HepG2 (cell line): ENCODE measurements around the gene ASB4. TPM values are rescaled to one million over a fixed set of nuclear protein-coding genes. Genes with fewer than 3 reads are reported as not detected.

ENCODE experiments used
- ATAC-seq: fragments of 200-7000 bp; cut with Tn5 transposase; 3 replicates; pipeline ENCODE4 v1.9.1; 2020; ENCODE audit warnings: mild to moderate bottlenecking, moderate library complexity
- BruUV-seq: library from RNA; stranded (reverse); fragments of 400-500 nt; replicated peaks from 2 replicates; lab custom pipeline; 2021; lab: Mats Ljungman, UMichigan
- CTCF ChIA-PET: fragments of 300-600 bp; formaldehyde crosslinking; extraction: SDS; loops from one replicate; lab custom pipeline; 2021; ENCODE audit warnings: low total read pairs, inconsistent platforms, low intra/inter-chr PET ratio; lab: Yijun Ruan, JAX
- POLR2A ChIA-PET: fragments of 350-600 bp; sonication (Branson Sonifier 250); formaldehyde crosslinking; loops from one replicate; lab custom pipeline; 2020; ENCODE audit warnings: antibody characterized with exemption, inconsistent platforms; lab: Yijun Ruan, JAX
- DNase-seq: peaks from one replicate; pipeline ENCODE4 v3.0.0-alpha.2; 2015; ENCODE audit warnings: low spot score
- FAIRE-seq: peaks from 3 replicates; lab custom pipeline; 2011; peaks lifted over from hg19 to GRCh38; lab: Jason Lieb, UNC
- H2AFZ ChIP-seq: one replicate; pipeline ENCODE4 v1.6.1; 2011; ENCODE audit warnings: low read length, inconsistent platforms
- H3K27ac ChIP-seq: fragments of 300-600 bp; 3 replicates; pipeline ENCODE4 v1.8.0; 2011; ENCODE audit warnings: mixed run types, mild to moderate bottlenecking, mixed read lengths, low read length, inconsistent platforms; ENCODE audit not compliant: insufficient read depth; ENCODE audit errors: extremely low read length
- H3K27me3 ChIP-seq, 2 experiments: fragments of 200-600 bp in 1 of 2; 2 replicates in 1 of 2; 3 replicates in 1 of 2; pipeline versions ENCODE4 v1.6.0 to v1.8.0; 2011; ENCODE audit warnings: low read length in 2 of 2, mild to moderate bottlenecking in 2 of 2, moderate library complexity in 2 of 2, inconsistent platforms in 1 of 2; ENCODE audit not compliant: insufficient read depth in 2 of 2, control insufficient read depth in 1 of 2
- H3K36me3 ChIP-seq, 2 experiments: fragments of 200-600 bp in 1 of 2; replicated peaks in 1 of 2; 2 replicates in 1 of 2; 3 replicates in 1 of 2; pipeline versions ENCODE4 v1.5.1 to v1.8.0; 2011; ENCODE audit warnings: low read length in 2 of 2, inconsistent platforms in 1 of 2; ENCODE audit not compliant: insufficient read depth in 2 of 2, control insufficient read depth in 1 of 2
- H3K4me1 ChIP-seq: 2 replicates; pipeline ENCODE4 v1.5.1; 2012; ENCODE audit warnings: low read length, inconsistent platforms; ENCODE audit not compliant: insufficient read depth
- H3K4me2 ChIP-seq: 2 replicates; pipeline ENCODE4 v1.6.0; 2011; ENCODE audit warnings: low read depth, low read length, inconsistent platforms
- H3K4me3 ChIP-seq, 3 experiments: fragments of 200-600 bp in 1 of 3; sonication (generic), shearing (Covaris generic) in 1 of 3; replicated peaks in 1 of 3; 2 replicates each; pipeline ENCODE4 v1.5.1; 2011 to 2016; ENCODE audit warnings: low read length in 3 of 3, inconsistent platforms in 2 of 3, low read depth in 2 of 3, mild to moderate bottlenecking in 2 of 3, control low read depth in 1 of 3, mixed read lengths in 1 of 3; ENCODE audit not compliant: insufficient read depth in 1 of 3
- H3K79me2 ChIP-seq: one replicate; pipeline ENCODE4 v1.6.1; 2011; ENCODE audit warnings: low read length, inconsistent platforms; ENCODE audit not compliant: insufficient read depth
- H3K9ac ChIP-seq: 2 replicates; pipeline ENCODE4 v1.6.0; 2011; ENCODE audit warnings: mild to moderate bottlenecking, low read depth, low read length, inconsistent platforms; ENCODE audit not compliant: insufficient read depth
- H3K9me3 ChIP-seq: 2 replicates; pipeline ENCODE4 v1.5.1; 2012; ENCODE audit warnings: mild to moderate bottlenecking, low read length
- H4K20me1 ChIP-seq: 2 replicates; pipeline ENCODE4 v1.6.0; 2011; ENCODE audit warnings: inconsistent platforms, mild to moderate bottlenecking, low read length, moderate library complexity; ENCODE audit not compliant: insufficient read depth
- ATF7-NPFF ChIP-seq: sonication (generic); formaldehyde crosslinking; IDR thresholded peaks from 2 replicates; pipeline ENCODE4 v1.8.1; 2023; ENCODE audit warnings: mild to moderate bottlenecking, low read depth, missing genetic modification reagents, moderate library complexity
- HIC2 ChIP-seq: sonication (generic); formaldehyde crosslinking; IDR thresholded peaks from 2 replicates; pipeline ENCODE4 v1.9.0; 2022; ENCODE audit warnings: low read depth, missing genetic modification reagents
- KAT2B ChIP-seq: fragments of 150-350 bp; IDR thresholded peaks from 2 replicates; pipeline ENCODE4 v1.6.1; 2014; ENCODE audit warnings: low read depth, low read length, borderline replicate concordance
- PHF8 ChIP-seq: sonication (generic); formaldehyde crosslinking; IDR thresholded peaks from 2 replicates; pipeline ENCODE4 v1.5.0; 2020; ENCODE audit warnings: missing genetic modification reagents
- TOE1 ChIP-seq: sonication (generic); formaldehyde crosslinking; IDR thresholded peaks from 2 replicates; pipeline ENCODE4 v1.4.0; 2020; ENCODE audit warnings: mild to moderate bottlenecking, missing genetic modification reagents
- ZBTB21 ChIP-seq: sonication (generic); formaldehyde crosslinking; IDR thresholded peaks from 2 replicates; pipeline ENCODE4 v1.4.0; 2020; ENCODE audit warnings: missing genetic modification reagents
- ZNF142 ChIP-seq: sonication (generic); formaldehyde crosslinking; IDR thresholded peaks from 2 replicates; pipeline ENCODE4 v1.4.0; 2020; ENCODE audit warnings: missing genetic modification reagents
- ZNF224 ChIP-seq: sonication (generic); formaldehyde crosslinking; IDR thresholded peaks from 2 replicates; pipeline ENCODE4 v1.5.0; 2020; ENCODE audit warnings: mild to moderate bottlenecking, missing genetic modification reagents
- WGBS: methylation state at CpG from one replicate; pipeline ENCODE4 v1.1.6; 2017; ENCODE audit warnings: low lambda C conversion rate; 5-methylcytosine and 5-hydroxymethylcytosine counted together
- in situ Hi-C: cut with HindIII; loops from 2 replicates; pipeline ENCODE4 v1.10.0; 2017; ENCODE audit warnings: low pct_unique_long_range_greater_than_20kb; ENCODE audit not compliant: extremely low pct_ligation_motif_present
- intact Hi-C: fragments of 100-400 bp; cut with micrococcal nuclease; formaldehyde crosslinking; loops from one replicate; pipeline ENCODE4 v1.10.0; 2022; ENCODE audit not compliant: unreplicated experiment
- polyA plus RNA-seq, 8 experiments: library from polyadenylated mRNA; depleted of rRNA in 3 of 8; stranded (reverse) in 7 of 8; unstranded in 1 of 8; fragments of >200 nt; fragmentation: Illumina TruSeq in 4 of 8; extraction: Trizol in 4 of 8; gene quantifications; 2 replicates each; pipeline versions ENCODE4 v1.2.1 to v1.2.3, GENCODE V29; 2011 to 2016; ENCODE audit warnings: low read depth in 4 of 8, missing spikeins in 1 of 8, mixed read lengths in 1 of 8; ENCODE audit not compliant: insufficient read depth in 1 of 8
- total RNA-seq, 5 experiments: library from RNA; depleted of rRNA; stranded (reverse); fragments of >200 nt; fragmentation: Illumina TruSeq; extraction: Trizol; gene quantifications; 2 replicates each; pipeline ENCODE4 v1.2.3, GENCODE V29; 2016; ENCODE audit warnings: low read depth in 1 of 5

The ASB4 gene
- total and polyA plus RNA-seq, 2 of the 13 experiments (the other 11 are each of a cell fraction or from before 2014, with no cell fraction given): 1.1 to 4.0 TPM

- Histone ChIP-seq H3K9ac (no peak overlapping the region), H3K36me3 (no peaks in the 10 kb centered on the region), H3K79me2 (no peaks in the 10 kb centered on the region), H3K4me2 (no peak overlapping the region), H4K20me1 (no peaks in the 10 kb centered on the region), H3K4me3 (no peak overlapping the region; a peak in 1 of 6 replicates), H3K27me3 (no peaks in the 10 kb centered on the region), H3K27ac (peak overlapping the region; percentile 30)
- FAIRE-seq (no peak), DNase-seq (no peak), ATAC-seq (no peak)
- POLR2A ChIA-PET: interaction anchor here (1.3 to 1.7 kb wide), 3 partner anchors 30 to 39 kb away, joined by 3 to 7 read pairs (median 3); partner anchors contain the start of gene PON2
- BruUV-seq: no TSS peak
- CTCF ChIA-PET: no interaction called here
- in situ Hi-C loops: no loop called here
- TF ChIP-seq ZNF142 (CRISPR knock-in tag) (no peak), ZBTB21 (CRISPR knock-in tag) (no peak), HIC2 (CRISPR knock-in tag) (no peak), ZNF224 (no peak), TOE1 (CRISPR knock-in tag) (no peak), ATF7-NPFF (no peak), KAT2B (no peak), PHF8 (CRISPR knock-in tag) (no peak)
- TF ChIP-seq, all 625 proteins: peak for 0
- H3K4me1 ChIP-seq: peaks cover 35% of the 10 kb centered on the region
- H3K9me3 ChIP-seq: no peaks in the 10 kb centered on the region
- WGBS: 97% methylated on average over 3 of the region's 3 CpGs
- intact Hi-C loops: loop anchor here (2.0 kb wide), 1 partner anchor 30 kb away; no protein-coding TSS in a partner anchor
- H2AFZ ChIP-seq: no peak overlapping the region
Measured at GRCh38 chr7:95471071-95471470, 14.7 kb upstream of the ASB4 start.
